HepG2 (cell line): ENCODE data around the gene CAVIN2. TPM values are rescaled to one million over a fixed set of nuclear protein-coding genes. Genes with fewer than 3 reads are reported as not detected.

Source experiments
- ATAC-seq: fragments of 200-7000 bp; cut with Tn5 transposase; 3 replicates; pipeline ENCODE4 v1.9.1; 2020; ENCODE audit warnings: mild to moderate bottlenecking, moderate library complexity
- BruUV-seq: library from RNA; stranded (reverse); fragments of 400-500 nt; replicated peaks from 2 replicates; lab custom pipeline; 2021; lab: Mats Ljungman, UMichigan
- CTCF ChIA-PET: fragments of 300-600 bp; formaldehyde crosslinking; extraction: SDS; loops from one replicate; lab custom pipeline; 2021; ENCODE audit warnings: low total read pairs, inconsistent platforms, low intra/inter-chr PET ratio; lab: Yijun Ruan, JAX
- POLR2A ChIA-PET: fragments of 350-600 bp; sonication (Branson Sonifier 250); formaldehyde crosslinking; loops from one replicate; lab custom pipeline; 2020; ENCODE audit warnings: antibody characterized with exemption, inconsistent platforms; lab: Yijun Ruan, JAX
- DNase-seq: peaks from one replicate; pipeline ENCODE4 v3.0.0-alpha.2; 2015; ENCODE audit warnings: low spot score
- FAIRE-seq: peaks from 3 replicates; lab custom pipeline; 2011; peaks lifted over from hg19 to GRCh38; lab: Jason Lieb, UNC
- H2AFZ ChIP-seq: one replicate; pipeline ENCODE4 v1.6.1; 2011; ENCODE audit warnings: low read length, inconsistent platforms
- H3K27ac ChIP-seq: fragments of 300-600 bp; 3 replicates; pipeline ENCODE4 v1.8.0; 2011; ENCODE audit warnings: mixed run types, mild to moderate bottlenecking, mixed read lengths, low read length, inconsistent platforms; ENCODE audit not compliant: insufficient read depth; ENCODE audit errors: extremely low read length
- H3K27me3 ChIP-seq, 2 experiments: fragments of 200-600 bp in 1 of 2; 2 replicates in 1 of 2; 3 replicates in 1 of 2; pipeline versions ENCODE4 v1.6.0 to v1.8.0; 2011; ENCODE audit warnings: low read length in 2 of 2, mild to moderate bottlenecking in 2 of 2, moderate library complexity in 2 of 2, inconsistent platforms in 1 of 2; ENCODE audit not compliant: insufficient read depth in 2 of 2, control insufficient read depth in 1 of 2
- H3K36me3 ChIP-seq, 2 experiments: fragments of 200-600 bp in 1 of 2; replicated peaks in 1 of 2; 2 replicates in 1 of 2; 3 replicates in 1 of 2; pipeline versions ENCODE4 v1.5.1 to v1.8.0; 2011; ENCODE audit warnings: low read length in 2 of 2, inconsistent platforms in 1 of 2; ENCODE audit not compliant: insufficient read depth in 2 of 2, control insufficient read depth in 1 of 2
- H3K4me1 ChIP-seq: 2 replicates; pipeline ENCODE4 v1.5.1; 2012; ENCODE audit warnings: low read length, inconsistent platforms; ENCODE audit not compliant: insufficient read depth
- H3K4me2 ChIP-seq: 2 replicates; pipeline ENCODE4 v1.6.0; 2011; ENCODE audit warnings: low read depth, low read length, inconsistent platforms
- H3K4me3 ChIP-seq, 3 experiments: fragments of 200-600 bp in 1 of 3; sonication (generic), shearing (Covaris generic) in 1 of 3; replicated peaks in 1 of 3; 2 replicates each; pipeline ENCODE4 v1.5.1; 2011 to 2016; ENCODE audit warnings: low read length in 3 of 3, inconsistent platforms in 2 of 3, low read depth in 2 of 3, mild to moderate bottlenecking in 2 of 3, control low read depth in 1 of 3, mixed read lengths in 1 of 3; ENCODE audit not compliant: insufficient read depth in 1 of 3
- H3K79me2 ChIP-seq: one replicate; pipeline ENCODE4 v1.6.1; 2011; ENCODE audit warnings: low read length, inconsistent platforms; ENCODE audit not compliant: insufficient read depth
- H3K9ac ChIP-seq: 2 replicates; pipeline ENCODE4 v1.6.0; 2011; ENCODE audit warnings: mild to moderate bottlenecking, low read depth, low read length, inconsistent platforms; ENCODE audit not compliant: insufficient read depth
- H3K9me3 ChIP-seq: 2 replicates; pipeline ENCODE4 v1.5.1; 2012; ENCODE audit warnings: mild to moderate bottlenecking, low read length
- H4K20me1 ChIP-seq: 2 replicates; pipeline ENCODE4 v1.6.0; 2011; ENCODE audit warnings: inconsistent platforms, mild to moderate bottlenecking, low read length, moderate library complexity; ENCODE audit not compliant: insufficient read depth
- AGO2 ChIP-seq: fragments of 200-400 bp; formaldehyde crosslinking; optimal IDR thresholded peaks from 2 replicates; pipeline ENCODE3; 2017; ENCODE audit warnings: mild to moderate bottlenecking, low read depth, low read length, moderate library complexity
- CAMTA2 ChIP-seq: sonication (generic); formaldehyde crosslinking; IDR thresholded peaks from 2 replicates; pipeline ENCODE4 v1.4.0; 2020; ENCODE audit warnings: mild to moderate bottlenecking, missing genetic modification reagents, borderline replicate concordance
- CEBPG ChIP-seq: IDR thresholded peaks from 2 replicates; pipeline ENCODE4 v1.6.1; 2016
- HDAC6 ChIP-seq: fragments of 200-600 bp; sonication (generic); IDR thresholded peaks from 2 replicates; pipeline ENCODE4 v1.7.0; 2017; ENCODE audit warnings: mild to moderate bottlenecking, antibody characterized with exemption, low read length, low read depth
- SAP130 ChIP-seq: IDR thresholded peaks from 2 replicates; pipeline ENCODE4 v1.6.1; 2016; ENCODE audit warnings: low read depth
- UBTF ChIP-seq: sonication (generic); formaldehyde crosslinking; IDR thresholded peaks from 2 replicates; pipeline ENCODE4 v1.4.0; 2020; ENCODE audit warnings: mild to moderate bottlenecking, missing genetic modification reagents
- ZBTB26 ChIP-seq: IDR thresholded peaks from 2 replicates; pipeline ENCODE4 v1.6.1; 2016; ENCODE audit warnings: missing compliant biosample characterization, missing genetic modification reagents, borderline replicate concordance
- ZMYM4 ChIP-seq: sonication (generic); formaldehyde crosslinking; IDR thresholded peaks from 2 replicates; pipeline ENCODE4 v1.8.1; 2023; ENCODE audit warnings: mild to moderate bottlenecking, missing genetic modification reagents
- ZNF572 ChIP-seq: sonication (generic); formaldehyde crosslinking; IDR thresholded peaks from 2 replicates; pipeline ENCODE4 v1.5.1; 2020; ENCODE audit warnings: mild to moderate bottlenecking, missing genetic modification reagents
- ZNF639 ChIP-seq: conservative IDR thresholded peaks from 2 replicates; pipeline ENCODE4 v1.6.1; 2018; ENCODE audit warnings: missing genetic modification reagents
- ZNF703 ChIP-seq: sonication (generic); formaldehyde crosslinking; IDR thresholded peaks from 2 replicates; pipeline ENCODE4 v1.5.1; 2020; ENCODE audit warnings: missing genetic modification reagents, mild to moderate bottlenecking, moderate library complexity, borderline replicate concordance
- ZNF709 ChIP-seq: sonication (generic); formaldehyde crosslinking; IDR thresholded peaks from 2 replicates; pipeline ENCODE4 v1.5.0; 2020; ENCODE audit warnings: mild to moderate bottlenecking, missing genetic modification reagents
- WGBS: methylation state at CpG from one replicate; pipeline ENCODE4 v1.1.6; 2017; ENCODE audit warnings: low lambda C conversion rate; 5-methylcytosine and 5-hydroxymethylcytosine counted together
- in situ Hi-C: cut with HindIII; loops from 2 replicates; pipeline ENCODE4 v1.10.0; 2017; ENCODE audit warnings: low pct_unique_long_range_greater_than_20kb; ENCODE audit not compliant: extremely low pct_ligation_motif_present
- intact Hi-C: fragments of 100-400 bp; cut with micrococcal nuclease; formaldehyde crosslinking; loops from one replicate; pipeline ENCODE4 v1.10.0; 2022; ENCODE audit not compliant: unreplicated experiment
- polyA plus RNA-seq, 8 experiments: library from polyadenylated mRNA; depleted of rRNA in 3 of 8; stranded (reverse) in 7 of 8; unstranded in 1 of 8; fragments of >200 nt; fragmentation: Illumina TruSeq in 4 of 8; extraction: Trizol in 4 of 8; gene quantifications; 2 replicates each; pipeline versions ENCODE4 v1.2.1 to v1.2.3, GENCODE V29; 2011 to 2016; ENCODE audit warnings: low read depth in 4 of 8, missing spikeins in 1 of 8, mixed read lengths in 1 of 8; ENCODE audit not compliant: insufficient read depth in 1 of 8
- total RNA-seq, 5 experiments: library from RNA; depleted of rRNA; stranded (reverse); fragments of >200 nt; fragmentation: Illumina TruSeq; extraction: Trizol; gene quantifications; 2 replicates each; pipeline ENCODE4 v1.2.3, GENCODE V29; 2016; ENCODE audit warnings: low read depth in 1 of 5
- TF ChIP-seq, protein P1 (sequence below): sonication (generic); formaldehyde crosslinking; IDR thresholded peaks from 2 replicates; pipeline ENCODE4 v1.9.0; 2021; ENCODE audit warnings: missing genetic modification reagents, mild to moderate bottlenecking, borderline replicate concordance
- TF ChIP-seq, protein P2 (sequence below): fragments of 450-650 bp; IDR thresholded peaks from 2 replicates; pipeline ENCODE4 v1.6.1; 2017; ENCODE audit warnings: mild to moderate bottlenecking

CAVIN2 gene
- total and polyA plus RNA-seq, 2 of the 13 experiments (the other 11 are each of a cell fraction or from before 2014, with no cell fraction given), result 7.6 to 38.8 TPM

DNA sequence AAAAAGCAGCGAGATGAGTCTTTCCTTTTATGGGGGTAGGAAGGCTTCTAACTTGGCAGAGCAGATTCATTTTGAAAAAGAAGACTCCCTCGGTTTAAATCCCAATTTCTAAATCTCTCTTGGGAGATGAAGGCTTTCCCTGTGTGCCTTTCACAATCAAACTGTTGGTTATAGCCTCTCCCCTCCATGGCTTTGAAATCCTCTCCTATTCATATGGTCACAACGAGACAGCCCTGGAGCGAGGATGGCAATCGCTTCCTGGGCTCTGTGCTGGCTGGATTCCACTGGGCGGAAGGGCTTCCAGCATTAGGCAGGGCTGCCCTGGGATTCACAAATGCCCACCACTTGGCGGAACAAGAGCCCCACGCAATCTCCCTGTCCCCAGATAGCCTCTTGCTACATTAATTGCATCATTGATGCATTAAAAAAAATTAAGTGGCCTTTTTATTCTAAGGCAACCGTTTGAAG is 1.6 kb downstream of the CAVIN2 start:
- Histone ChIP-seq H3K4me1 (peaks cover 88% of the 10 kb centered on the region), H4K20me1 (no peaks in the 10 kb centered on the region), H3K4me3 (peak overlapping the region; percentile 67 to 87 (median 76)), H3K27ac (peak overlapping the region; percentile 60), H3K36me3 (no peaks in the 10 kb centered on the region; a peak in 1 of 5 replicates), H3K9ac (peak overlapping the region; percentile 81), H3K9me3 (no peaks in the 10 kb centered on the region), H3K4me2 (peak overlapping the region; percentile 94), H2AFZ (no peak overlapping the region), H3K27me3 (no peaks in the 10 kb centered on the region; a peak in 1 of 5 replicates), H3K79me2 (peaks cover 40% of the 10 kb centered on the region)
- DNase-seq (peak; percentile 66), FAIRE-seq (peak; percentile 46), ATAC-seq (peak; percentile 66)
- intact Hi-C loops (loop anchor here (10.0 kb wide), 1 partner anchor 180 kb away; no protein-coding TSS in a partner anchor), in situ Hi-C loops (no loop called here)
- POLR2A ChIA-PET, result interaction anchor here (0.6 to 3.2 kb wide), 5 partner anchors 9 to 208 kb away, joined by 3 to 69 read pairs (median 14); no protein-coding TSS in a partner anchor
- CTCF ChIA-PET, result no interaction called here
- WGBS, result 30% methylated on average over 9 of the region's 9 CpGs
- no TSS peak for BruUV-seq
- TF ChIP-seq ZNF572 (no peak), ZNF703 (CRISPR knock-in tag) (no peak), ZMYM4 (CRISPR knock-in tag) (no peak), AGO2 (no peak), CAMTA2 (CRISPR knock-in tag) (no peak), HDAC6 (no peak), ZNF639 (CRISPR knock-in tag) (no peak), SAP130 (CRISPR knock-in tag) (peak; percentile 39; the same call in 1 of the 2 replicates), ZNF709 (no peak), ZBTB26 (CRISPR knock-in tag) (no peak), CEBPG (CRISPR knock-in tag) (no peak; the same call in 1 of the 2 replicates), UBTF (CRISPR knock-in tag) (0 out of 2 replicates have a peak, but pooled peaks have one; percentile 18)
- TF ChIP-seq, protein P1, sequence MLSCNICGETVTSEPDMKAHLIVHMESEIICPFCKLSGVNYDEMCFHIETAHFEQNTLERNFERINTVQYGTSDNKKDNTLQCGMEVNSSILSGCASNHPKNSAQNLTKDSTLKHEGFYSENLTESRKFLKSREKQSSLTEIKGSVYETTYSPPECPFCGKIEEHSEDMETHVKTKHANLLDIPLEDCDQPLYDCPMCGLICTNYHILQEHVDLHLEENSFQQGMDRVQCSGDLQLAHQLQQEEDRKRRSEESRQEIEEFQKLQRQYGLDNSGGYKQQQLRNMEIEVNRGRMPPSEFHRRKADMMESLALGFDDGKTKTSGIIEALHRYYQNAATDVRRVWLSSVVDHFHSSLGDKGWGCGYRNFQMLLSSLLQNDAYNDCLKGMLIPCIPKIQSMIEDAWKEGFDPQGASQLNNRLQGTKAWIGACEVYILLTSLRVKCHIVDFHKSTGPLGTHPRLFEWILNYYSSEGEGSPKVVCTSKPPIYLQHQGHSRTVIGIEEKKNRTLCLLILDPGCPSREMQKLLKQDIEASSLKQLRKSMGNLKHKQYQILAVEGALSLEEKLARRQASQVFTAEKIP (CRISPR knock-in tag), result no peak
- TF ChIP-seq, protein P2, sequence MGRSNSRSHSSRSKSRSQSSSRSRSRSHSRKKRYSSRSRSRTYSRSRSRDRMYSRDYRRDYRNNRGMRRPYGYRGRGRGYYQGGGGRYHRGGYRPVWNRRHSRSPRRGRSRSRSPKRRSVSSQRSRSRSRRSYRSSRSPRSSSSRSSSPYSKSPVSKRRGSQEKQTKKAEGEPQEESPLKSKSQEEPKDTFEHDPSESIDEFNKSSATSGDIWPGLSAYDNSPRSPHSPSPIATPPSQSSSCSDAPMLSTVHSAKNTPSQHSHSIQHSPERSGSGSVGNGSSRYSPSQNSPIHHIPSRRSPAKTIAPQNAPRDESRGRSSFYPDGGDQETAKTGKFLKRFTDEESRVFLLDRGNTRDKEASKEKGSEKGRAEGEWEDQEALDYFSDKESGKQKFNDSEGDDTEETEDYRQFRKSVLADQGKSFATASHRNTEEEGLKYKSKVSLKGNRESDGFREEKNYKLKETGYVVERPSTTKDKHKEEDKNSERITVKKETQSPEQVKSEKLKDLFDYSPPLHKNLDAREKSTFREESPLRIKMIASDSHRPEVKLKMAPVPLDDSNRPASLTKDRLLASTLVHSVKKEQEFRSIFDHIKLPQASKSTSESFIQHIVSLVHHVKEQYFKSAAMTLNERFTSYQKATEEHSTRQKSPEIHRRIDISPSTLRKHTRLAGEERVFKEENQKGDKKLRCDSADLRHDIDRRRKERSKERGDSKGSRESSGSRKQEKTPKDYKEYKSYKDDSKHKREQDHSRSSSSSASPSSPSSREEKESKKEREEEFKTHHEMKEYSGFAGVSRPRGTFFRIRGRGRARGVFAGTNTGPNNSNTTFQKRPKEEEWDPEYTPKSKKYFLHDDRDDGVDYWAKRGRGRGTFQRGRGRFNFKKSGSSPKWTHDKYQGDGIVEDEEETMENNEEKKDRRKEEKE, result no peak
